Erythroblast (primary cell): Measurements from ENCODE around the gene TMEM94.
"Not testable (repeated sequence)": the region's sequence is repeated elsewhere in the genome, so short reads cannot be mapped to it uniquely, and the experiment has no call there.

Experiments used
- DNase-seq, 2 experiments: peaks; one replicate each; lab custom pipeline; 2025; lab: John Stamatoyannopoulos, UW
- GATA1 ChIP-seq: IDR thresholded peaks from 2 replicates; pipeline ENCODE4 v1.6.1; 2011; ENCODE audit warnings: low read depth, mild to moderate bottlenecking, control low read depth, low read length, moderate library complexity
- POLR2A ChIP-seq: IDR thresholded peaks from 2 replicates; pipeline ENCODE4 v1.6.1; 2011; ENCODE audit warnings: mild to moderate bottlenecking, low read length

Gene TMEM94

DNA sequence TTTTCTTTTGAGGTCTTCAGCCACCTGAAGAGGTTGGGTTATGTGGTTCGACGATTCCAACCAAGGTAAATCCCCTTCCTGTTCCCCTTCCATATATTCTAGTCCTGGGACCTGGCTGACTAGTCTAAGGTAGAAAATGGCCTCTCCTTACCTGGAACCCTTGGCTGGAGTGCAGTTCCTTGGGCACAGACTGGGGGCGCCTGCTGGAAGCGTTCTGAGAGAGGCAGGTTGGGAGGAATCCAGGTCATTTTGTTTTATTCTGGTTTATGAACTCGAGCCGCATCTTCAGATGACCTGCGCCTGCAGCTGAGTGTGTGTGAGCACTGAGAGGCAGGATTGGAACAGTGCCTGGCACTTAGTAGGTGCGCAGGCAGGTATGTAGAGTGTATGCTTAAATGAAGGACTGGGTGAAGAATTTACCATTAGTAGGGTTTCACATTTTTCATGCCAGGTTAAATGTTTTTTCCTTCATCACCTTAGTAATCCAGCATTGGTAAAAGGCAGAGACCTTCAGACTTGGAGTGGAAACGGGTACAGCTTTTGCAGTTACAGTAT, 62.6 kb downstream of the TMEM94 start:
- TF ChIP-seq GATA1 (no peak), POLR2A (no peak)
- DNase-seq: no peak

DNA sequence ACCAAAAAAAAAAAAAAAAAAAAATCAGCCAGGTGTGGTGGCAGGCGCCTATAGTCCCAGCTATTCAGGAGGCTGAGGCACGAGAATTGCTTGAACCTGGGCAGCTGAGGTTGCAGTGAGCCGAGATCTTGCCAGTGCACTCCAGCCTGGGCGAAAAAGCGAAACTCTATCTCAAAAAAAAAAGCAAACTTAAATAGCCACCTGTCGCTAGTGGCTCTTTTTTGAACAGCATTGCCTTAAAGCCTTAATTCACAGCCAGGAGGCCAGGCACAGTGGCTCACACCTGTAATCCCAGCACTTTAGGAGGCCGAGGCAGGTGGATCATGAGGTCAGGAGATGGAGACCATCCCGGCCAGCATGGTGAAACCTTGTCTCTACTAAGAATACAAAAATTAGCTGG, 64.0 kb downstream of the TMEM94 start:
- not testable (repeated sequence) for DNase-seq

DNA sequence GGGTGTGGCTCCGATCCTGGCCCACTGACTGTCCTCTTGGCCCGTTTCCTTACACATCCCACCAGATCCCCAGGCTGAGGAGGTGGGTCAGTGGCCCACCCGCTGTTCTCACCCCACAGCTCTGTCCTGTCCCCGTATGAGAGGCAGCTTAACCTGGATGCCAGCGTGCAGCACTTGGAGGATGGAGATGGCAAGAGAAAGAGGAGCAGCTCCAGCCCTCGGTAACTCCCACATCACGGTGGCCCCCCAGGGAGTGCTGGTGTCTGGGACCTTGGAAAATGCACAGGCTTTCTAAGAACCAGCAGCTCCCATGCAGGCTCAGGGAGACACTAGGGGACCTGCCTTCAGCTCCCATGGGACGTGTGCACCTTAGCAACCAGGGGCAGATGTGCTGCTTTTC, 64.9 kb downstream of the TMEM94 start:
- no peak for DNase-seq
- TF ChIP-seq POLR2A (no peak), GATA1 (no peak)

DNA sequence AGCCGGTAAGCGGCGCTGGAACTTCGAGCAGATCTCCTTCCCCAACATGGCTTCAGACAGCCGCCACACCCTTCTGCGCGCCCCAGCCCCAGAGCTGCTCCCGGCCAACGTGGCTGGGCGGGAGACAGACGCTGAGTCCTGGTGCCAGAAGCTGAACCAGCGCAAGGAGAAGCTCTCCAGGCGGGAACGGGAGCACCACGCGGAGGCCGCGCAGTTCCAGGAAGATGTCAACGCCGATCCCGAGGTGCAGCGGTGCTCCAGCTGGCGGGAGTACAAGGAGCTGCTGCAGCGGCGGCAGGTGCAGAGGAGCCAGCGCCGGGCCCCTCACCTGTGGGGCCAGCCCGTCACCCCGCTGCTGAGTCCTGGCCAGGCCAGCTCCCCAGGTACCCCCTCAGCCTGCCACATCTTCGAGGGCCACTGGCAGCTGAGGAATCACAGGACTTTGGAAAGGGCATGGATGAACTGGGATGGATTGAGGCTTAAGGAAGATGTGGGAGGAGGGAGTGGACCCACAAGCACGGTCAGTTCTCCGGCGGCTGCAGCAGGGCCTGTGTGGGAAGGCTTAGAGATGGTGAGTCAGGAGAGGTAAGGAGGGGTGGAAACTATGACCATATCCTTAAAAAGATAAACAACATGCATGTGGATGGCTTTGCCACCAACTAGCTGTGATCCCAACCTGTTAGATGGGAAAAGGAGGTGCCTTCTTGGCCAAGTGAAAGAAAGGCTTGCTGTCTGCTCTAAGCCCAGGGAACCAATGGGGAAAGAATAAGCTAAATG, 65.7 kb downstream of the TMEM94 start:
- TF ChIP-seq GATA1 (no peak), POLR2A (no peak)
- no peak for DNase-seq

DNA sequence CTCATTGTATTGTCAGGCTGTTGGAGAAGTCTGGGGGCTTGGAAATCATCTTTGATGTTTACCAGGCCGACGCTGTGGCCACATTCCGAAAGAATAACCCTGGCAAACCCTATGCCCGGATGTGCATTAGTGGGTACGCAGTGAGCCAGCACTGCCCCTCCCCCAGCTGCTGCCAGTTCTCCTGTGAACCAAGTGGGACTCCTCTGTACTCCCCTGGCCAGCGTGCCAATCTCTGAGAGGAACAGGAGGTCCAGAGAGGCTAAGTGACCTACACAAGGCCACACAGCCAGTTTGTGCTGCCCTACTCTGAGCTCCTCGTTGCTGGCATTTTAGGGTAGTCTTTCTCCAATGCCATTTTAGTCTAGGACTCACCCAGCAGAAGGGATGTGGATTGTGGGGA, 67.2 kb downstream of the TMEM94 start:
- no peak for DNase-seq
- no peak for TF ChIP-seq GATA1
- TF ChIP-seq POLR2A: no peak

DNA sequence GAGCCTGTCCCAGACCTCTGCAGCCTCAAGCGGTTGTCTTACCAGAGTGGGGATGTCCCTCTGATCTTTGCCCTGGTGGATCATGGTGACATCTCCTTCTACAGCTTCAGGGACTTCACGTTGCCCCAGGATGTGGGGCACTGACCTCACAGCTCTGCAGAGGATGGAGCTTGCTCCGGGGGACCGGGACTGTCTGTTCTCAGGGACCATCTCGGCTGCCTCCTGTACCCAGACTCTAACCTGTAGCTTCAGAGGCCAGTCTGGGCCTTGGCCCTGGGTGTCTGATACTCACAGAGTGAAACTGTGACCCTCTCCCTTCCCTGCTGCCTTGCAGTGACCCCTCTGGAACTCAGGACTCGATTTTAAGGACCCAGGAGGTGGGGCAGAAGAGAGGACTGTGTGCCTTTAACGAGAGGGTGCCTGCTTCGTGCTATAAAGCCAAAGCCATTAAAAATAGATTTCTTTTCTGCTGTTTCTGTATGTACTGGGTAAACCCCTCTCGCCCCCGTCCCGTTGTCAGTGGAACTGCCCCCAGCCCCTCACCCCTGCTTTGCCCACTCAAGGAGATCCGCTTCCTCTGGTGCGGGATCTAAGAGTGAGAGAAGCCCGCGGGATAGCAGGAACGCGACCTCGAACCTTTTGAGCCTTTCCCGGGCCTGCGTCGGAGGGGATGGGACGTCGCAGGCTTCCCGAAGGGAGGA, 68.0 kb downstream of the TMEM94 start:
- TF ChIP-seq POLR2A (no peak), GATA1 (no peak)
- DNase-seq: no peak

DNA sequence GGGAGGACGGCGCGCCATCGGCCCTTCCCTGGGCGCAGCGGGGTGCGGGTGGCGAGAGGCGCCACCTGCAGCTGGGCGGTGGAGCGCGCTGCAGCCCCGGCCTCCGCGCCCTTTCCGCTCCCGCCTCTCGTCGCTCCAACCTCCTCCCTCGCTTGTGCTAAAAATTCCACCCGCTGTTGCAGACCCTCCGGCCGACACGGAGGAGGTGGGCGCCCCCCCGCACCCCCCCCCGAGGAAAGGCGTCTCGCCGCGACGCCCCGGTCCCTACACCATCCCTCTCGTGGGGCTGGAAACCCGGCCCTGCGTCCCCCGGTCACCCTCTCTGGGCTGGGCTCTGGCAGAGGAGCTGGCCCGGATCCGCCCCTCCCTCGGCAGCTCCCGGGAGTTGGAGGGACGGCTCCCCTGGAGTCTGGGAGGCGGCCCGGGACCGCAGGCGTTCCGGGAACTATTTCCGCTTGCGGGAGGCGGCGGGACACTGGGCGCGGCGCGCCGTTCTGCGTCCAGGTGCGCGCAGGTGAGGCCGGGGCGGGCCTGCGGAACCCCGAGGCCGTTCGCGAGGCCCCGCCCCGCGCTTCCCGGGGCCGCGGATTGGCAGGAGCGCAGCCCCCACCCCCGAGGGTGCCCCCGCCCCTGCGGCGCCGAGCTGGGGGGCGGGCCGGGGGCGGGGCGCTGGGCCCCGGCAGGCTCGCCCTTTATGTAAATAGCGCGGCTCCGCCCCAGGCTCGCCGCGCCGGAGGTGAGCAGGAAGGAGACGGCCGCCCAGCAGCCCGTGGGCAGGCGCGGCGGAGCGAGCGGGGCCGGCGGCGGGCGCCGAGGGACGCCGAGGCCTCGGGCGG, 68.8 kb downstream of the TMEM94 start, which contains the start of gene LLGL2:
LLGL2 (plus strand) TSS at position 728 of the 836 bp plus-strand sequence. CDS start 17,730 bp downstream, outside the sequence.
- peak; percentile 84 to 88 for DNase-seq
- TF ChIP-seq POLR2A (no peak), GATA1 (no peak)

DNA sequence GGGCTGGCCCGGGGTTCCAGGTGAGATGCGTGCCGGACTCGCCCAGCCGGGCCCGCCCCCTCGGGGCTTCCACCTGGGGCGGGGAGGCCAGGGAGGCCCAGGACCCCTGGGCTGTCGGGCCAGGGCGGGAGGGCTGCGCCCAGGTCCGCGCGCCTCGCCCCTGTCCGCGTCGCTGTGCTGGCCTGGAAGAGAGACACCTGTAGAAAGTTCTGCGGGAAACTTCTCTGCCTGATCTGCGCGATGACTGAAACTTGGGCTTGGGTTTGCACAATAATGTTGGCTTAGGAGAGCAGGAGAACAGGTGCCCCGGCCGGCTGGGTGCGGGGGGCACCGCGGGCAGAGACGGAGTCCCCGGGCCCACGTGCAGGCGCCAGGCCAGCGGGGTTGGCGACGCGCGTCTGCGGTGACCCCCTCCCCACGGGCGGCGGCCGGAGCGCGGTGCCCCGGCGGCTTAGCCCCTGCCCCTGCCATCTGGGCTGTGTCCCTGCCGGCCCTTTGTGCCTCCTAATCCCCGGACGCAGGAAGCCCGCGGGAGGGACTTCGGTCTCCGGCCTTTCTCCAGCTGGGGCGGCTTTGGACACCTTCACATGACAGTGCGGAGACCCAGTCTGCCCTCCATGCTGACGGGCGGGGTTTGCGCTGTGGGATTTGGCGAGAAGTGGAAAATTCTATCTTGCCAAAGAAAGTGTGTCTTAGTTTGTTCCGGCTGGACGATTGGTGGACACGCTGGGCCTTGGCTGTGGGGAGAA, 69.5 kb downstream of the TMEM94 start:
- no peak for DNase-seq

DNA sequence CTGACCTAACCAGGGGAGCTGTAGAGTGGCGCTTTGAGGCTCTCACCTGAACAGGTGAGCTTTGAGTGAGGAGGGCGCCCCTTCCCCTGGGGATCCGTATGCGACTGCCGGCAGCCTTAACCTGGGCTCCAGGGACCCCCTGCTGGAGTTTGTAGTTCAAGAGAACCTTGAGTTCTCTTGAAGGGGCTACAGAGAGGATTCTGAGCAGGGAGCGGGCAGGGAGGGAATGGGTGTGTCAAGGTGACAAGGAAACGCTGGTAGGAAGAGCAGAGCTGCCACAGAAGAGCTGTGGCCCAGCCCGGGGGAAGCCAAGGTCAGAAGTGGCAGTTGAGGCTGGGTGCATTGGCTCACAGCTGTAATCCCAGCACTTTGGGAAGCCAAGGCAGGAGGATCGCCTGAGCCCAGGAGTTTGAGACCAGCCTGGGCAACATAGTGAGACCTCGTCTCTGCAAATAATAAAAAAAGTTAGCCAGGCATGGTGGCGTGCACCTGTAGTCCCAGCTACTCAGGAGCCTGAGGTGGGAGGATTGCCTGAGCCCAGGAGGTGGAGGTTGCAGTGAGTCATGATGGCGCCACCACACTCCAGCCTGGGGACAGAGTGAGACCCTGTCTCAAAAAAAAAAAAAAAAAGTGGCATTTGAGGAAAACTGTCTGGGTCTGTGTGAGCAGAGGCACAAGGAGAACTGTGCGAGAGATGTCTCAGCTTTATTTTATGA, 70.3 kb downstream of the TMEM94 start:
- no peak for DNase-seq
- TF ChIP-seq GATA1 (no peak), POLR2A (no peak)

More for the DNA sequence above, 69.5 kb downstream of the TMEM94 start:
- no peak for TF ChIP-seq GATA1
- TF ChIP-seq POLR2A: no peak

DNA sequence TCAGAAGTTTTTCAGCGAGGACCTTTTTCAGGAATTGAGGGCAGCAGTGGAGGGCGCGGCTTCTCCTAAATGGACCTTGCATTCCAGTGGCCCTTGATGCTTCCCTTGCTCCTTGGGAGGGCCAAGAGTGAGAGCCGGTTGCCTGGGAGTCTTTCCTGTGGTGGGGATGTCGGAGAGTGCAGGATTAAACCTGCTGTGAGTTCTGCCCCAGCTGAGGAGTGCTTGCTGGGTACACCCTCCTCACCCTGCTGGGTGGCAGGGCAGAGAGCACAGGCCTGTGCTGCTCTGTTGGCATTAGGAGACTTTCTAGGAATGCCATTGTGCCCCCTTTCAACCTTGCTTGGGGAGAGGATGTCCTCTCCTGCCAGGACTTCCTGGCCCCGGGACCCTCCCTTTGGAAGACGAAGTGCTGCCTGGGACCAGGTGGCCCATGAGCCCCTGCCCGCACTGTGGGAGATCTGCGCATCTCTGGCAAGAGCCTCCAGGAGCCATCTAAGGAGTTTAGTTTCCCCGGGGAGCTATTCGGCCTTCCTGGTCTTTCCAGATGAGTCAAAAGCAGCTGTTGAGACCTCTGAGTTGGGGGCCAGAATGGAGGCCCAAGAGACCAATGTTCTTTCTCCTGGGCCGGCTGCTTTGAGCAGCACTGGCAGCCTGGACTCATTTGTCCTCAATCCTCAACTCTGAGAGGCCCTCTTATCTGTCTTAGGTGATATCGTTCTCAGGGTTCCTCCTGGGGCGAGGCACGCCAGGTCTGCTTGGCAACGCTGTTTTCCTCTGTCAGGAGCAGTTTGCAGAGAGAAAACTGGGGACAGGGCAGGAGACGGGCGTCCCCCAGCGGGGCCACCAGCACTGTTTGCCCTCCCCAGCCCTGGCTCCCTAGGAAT, 74.6 kb downstream of the TMEM94 start:
- no peak for DNase-seq
- no peak for TF ChIP-seq GATA1
- no peak for TF ChIP-seq POLR2A

DNA sequence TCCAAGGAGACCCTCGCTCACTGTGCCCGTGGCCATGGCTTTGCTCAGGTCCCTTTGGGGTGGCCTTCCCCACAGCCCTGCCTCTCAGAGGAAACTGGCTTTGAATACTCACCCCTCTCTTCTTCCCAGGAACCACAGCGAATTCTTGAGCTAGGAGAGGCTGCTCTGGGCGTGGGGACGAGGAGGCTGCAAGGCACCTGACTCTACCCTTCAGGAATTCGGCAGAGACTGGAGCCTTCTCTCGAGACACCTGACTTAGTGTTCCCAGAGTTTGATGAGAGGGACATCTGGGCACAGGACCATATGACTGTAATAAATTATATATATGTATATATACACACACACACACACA, 75.3 kb downstream of the TMEM94 start:
- DNase-seq: no peak
- no peak for TF ChIP-seq POLR2A
- TF ChIP-seq GATA1: no peak
